ENCODE measurements around the gene OR4A16.

Gene OR4A16

GRCh38 chr11:55342901-55343300, at the start of gene OR4A16:
Gene OR4A16, plus strand, starts transcription at chr11:55343201. Its CDS starts 0 bp downstream, at chr11:55343201.
- Histone ChIP-seq H3K4me1 (ENCODE audit: insufficient read depth, insufficient read length) (no peaks in the 10 kb centered on the region), H3K27me3 (ENCODE audit: insufficient read depth, insufficient read length) (no peaks in the 10 kb centered on the region), H3K9ac (ENCODE audit: insufficient read length, low read depth) (no peak within 1 kb of the TSS), H3K9me3 (ENCODE audit: insufficient read depth, low read length) (no peaks in the 10 kb centered on the region), H3K4me3 (ENCODE audit: insufficient read length, low read depth) (no peak within 1 kb of the TSS), H3K36me3 (ENCODE audit: insufficient read depth, insufficient read length, low read length) (no peaks in the 10 kb centered on the region)
- TF ChIP-seq SUZ12 (IDR thresholded peaks at IDR 0.05; ENCODE audit: extremely low read depth, insufficient read depth, insufficient read length) = no peak
- DNase-seq (ENCODE audit: low read depth, low spot score) = no peak

DNA sequence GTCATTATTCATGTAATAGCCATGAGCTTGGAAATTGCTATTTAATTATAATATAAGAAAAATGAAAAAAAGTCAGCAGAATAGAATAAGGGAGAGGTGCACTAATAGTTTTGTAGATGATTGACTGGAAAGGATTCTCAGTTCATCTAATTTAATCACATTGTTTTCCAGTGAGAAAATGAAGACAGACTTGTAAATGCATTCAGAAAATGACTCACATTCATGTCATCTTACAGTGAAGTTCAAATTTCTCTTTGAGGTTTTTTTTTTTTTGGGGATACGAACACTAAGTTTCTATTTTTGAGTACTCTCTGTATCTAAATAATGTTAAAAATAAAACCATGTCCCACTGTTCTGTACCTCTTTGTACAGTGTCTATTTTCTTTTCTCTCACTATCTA, 18.5 kb upstream of the OR4A16 start:
- TF ChIP-seq YY1 (IDR thresholded peaks at IDR 0.05; ENCODE audit: insufficient read depth, insufficient read length) (no peak), ZNF274 (IDR thresholded peaks at IDR 0.05; ENCODE audit: low read depth, low read length) (no peak), SUZ12 (IDR thresholded peaks at IDR 0.05; ENCODE audit: extremely low read depth, insufficient read depth, insufficient read length) (no peak)
- H3K9ac ChIP-seq (ENCODE audit: insufficient read length, low read depth) = no peak overlapping the region
- no peaks in the 10 kb centered on the region for H3K4me1 ChIP-seq (ENCODE audit: insufficient read depth, insufficient read length)
- no peak overlapping the region for H3K4me3 ChIP-seq (ENCODE audit: insufficient read length, low read depth)
- no peak for DNase-seq (ENCODE audit: low read depth, low spot score)
- no peaks in the 10 kb centered on the region for H3K36me3 ChIP-seq (ENCODE audit: insufficient read depth, insufficient read length, low read length)
- H3K27me3 ChIP-seq (ENCODE audit: insufficient read depth, insufficient read length) = no peaks in the 10 kb centered on the region
- no peaks in the 10 kb centered on the region for H3K9me3 ChIP-seq (ENCODE audit: insufficient read depth, low read length)

GRCh38 chr11:55345306-55345705, 2.3 kb downstream of the OR4A16 start:
- Histone ChIP-seq H3K4me3 (ENCODE audit: insufficient read length, low read depth) (no peak overlapping the region), H3K36me3 (ENCODE audit: insufficient read depth, insufficient read length, low read length) (no peaks in the 10 kb centered on the region), H3K27me3 (ENCODE audit: insufficient read depth, insufficient read length) (no peaks in the 10 kb centered on the region), H3K9me3 (ENCODE audit: insufficient read depth, low read length) (no peaks in the 10 kb centered on the region; the same call in 1 of the 2 replicates), H3K4me1 (ENCODE audit: insufficient read depth, insufficient read length) (no peaks in the 10 kb centered on the region), H3K9ac (ENCODE audit: insufficient read length, low read depth) (no peak overlapping the region)
- DNase-seq (ENCODE audit: low read depth, low spot score) = no peak
- TF ChIP-seq YY1 (IDR thresholded peaks at IDR 0.05; ENCODE audit: insufficient read depth, insufficient read length) (no peak), ZNF274 (IDR thresholded peaks at IDR 0.05; ENCODE audit: low read depth, low read length) (no peak), SUZ12 (IDR thresholded peaks at IDR 0.05; ENCODE audit: extremely low read depth, insufficient read depth, insufficient read length) (no peak)

- no peaks in the 10 kb centered on the region for H3K4me1 ChIP-seq (ENCODE audit: insufficient read depth, insufficient read length)
- DNase-seq (ENCODE audit: low read depth, low spot score) = no peak
- H3K4me3 ChIP-seq (ENCODE audit: insufficient read length, low read depth) = no peak overlapping the region
- no peaks in the 10 kb centered on the region for H3K27me3 ChIP-seq (ENCODE audit: insufficient read depth, insufficient read length)
- TF ChIP-seq YY1 (IDR thresholded peaks at IDR 0.05; ENCODE audit: insufficient read depth, insufficient read length) = no peak
- no peak for TF ChIP-seq ZNF274 (IDR thresholded peaks at IDR 0.05; ENCODE audit: low read depth, low read length)
- TF ChIP-seq SUZ12 (IDR thresholded peaks at IDR 0.05; ENCODE audit: extremely low read depth, insufficient read depth, insufficient read length) = no peak
- no peak overlapping the region for H3K9ac ChIP-seq (ENCODE audit: insufficient read length, low read depth)
- no peaks in the 10 kb centered on the region; the same call in 1 of the 2 replicates for H3K9me3 ChIP-seq (ENCODE audit: insufficient read depth, low read length)
- H3K36me3 ChIP-seq (ENCODE audit: insufficient read depth, insufficient read length, low read length) = no peaks in the 10 kb centered on the region
Observed at GRCh38 chr11:55349032-55349431, 6.0 kb downstream of the OR4A16 start.

- Histone ChIP-seq H3K4me3 (ENCODE audit: insufficient read length, low read depth) (no peak overlapping the region), H3K9me3 (ENCODE audit: insufficient read depth, low read length) (no peaks in the 10 kb centered on the region), H3K9ac (ENCODE audit: insufficient read length, low read depth) (no peak overlapping the region), H3K36me3 (ENCODE audit: insufficient read depth, insufficient read length, low read length) (no peaks in the 10 kb centered on the region), H3K4me1 (ENCODE audit: insufficient read depth, insufficient read length) (no peaks in the 10 kb centered on the region), H3K27me3 (ENCODE audit: insufficient read depth, insufficient read length) (no peaks in the 10 kb centered on the region)
- TF ChIP-seq YY1 (IDR thresholded peaks at IDR 0.05; ENCODE audit: insufficient read depth, insufficient read length) (peak; percentile 42), SUZ12 (IDR thresholded peaks at IDR 0.05; ENCODE audit: extremely low read depth, insufficient read depth, insufficient read length) (no peak)
- DNase-seq (ENCODE audit: low read depth, low spot score) = peak; percentile 32
Observed at GRCh38 chr11:55357560-55358184, 14.7 kb downstream of the OR4A16 start.

DNA sequence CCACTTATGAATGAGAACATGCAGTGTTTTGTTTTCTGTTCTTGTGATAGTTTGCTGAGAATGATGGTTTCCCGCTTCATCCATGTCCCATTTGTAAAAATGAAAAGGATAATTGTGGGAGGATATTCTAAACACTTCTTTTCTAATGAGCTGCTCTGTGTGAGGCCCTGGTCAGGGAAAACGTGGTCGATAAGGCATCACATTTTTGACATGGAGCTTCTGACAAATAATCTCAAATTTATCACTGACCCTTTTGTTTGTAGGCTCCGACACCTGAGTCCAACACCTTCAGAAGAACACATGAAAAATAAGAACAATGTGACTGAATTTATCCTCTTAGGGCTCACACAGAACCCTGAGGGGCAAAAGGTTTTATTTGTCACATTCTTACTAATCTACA, 24.7 kb downstream of the OR4A16 start, which contains the start of gene OR4A15:
TSS of gene OR4A15 (plus strand) at position 301 of the 400 bp plus-strand sequence. CDS start at position 301, 0 bp downstream.
- Histone ChIP-seq H3K36me3 (ENCODE audit: insufficient read depth, insufficient read length, low read length) (no peaks in the 10 kb centered on the region), H3K9me3 (ENCODE audit: insufficient read depth, low read length) (no peaks in the 10 kb centered on the region)

More for the DNA sequence above, 24.7 kb downstream of the OR4A16 start, which contains the start of gene OR4A15:
- H3K9ac ChIP-seq (ENCODE audit: insufficient read length, low read depth) = no peak within 1 kb of the TSS
- H3K4me1 ChIP-seq (ENCODE audit: insufficient read depth, insufficient read length) = no peaks in the 10 kb centered on the region
- no peaks in the 10 kb centered on the region for H3K27me3 ChIP-seq (ENCODE audit: insufficient read depth, insufficient read length)
- DNase-seq (ENCODE audit: low read depth, low spot score) = no peak
- no peak for TF ChIP-seq YY1 (IDR thresholded peaks at IDR 0.05; ENCODE audit: insufficient read depth, insufficient read length)
- TF ChIP-seq ZNF274 (IDR thresholded peaks at IDR 0.05; ENCODE audit: low read depth, low read length) = no peak
- no peak for TF ChIP-seq SUZ12 (IDR thresholded peaks at IDR 0.05; ENCODE audit: extremely low read depth, insufficient read depth, insufficient read length)
- H3K4me3 ChIP-seq (ENCODE audit: insufficient read length, low read depth) = no peak within 1 kb of the TSS
